GM12878 (cell line): ENCODE measurements around the gene PRKG1. TPM values are rescaled to one million over a fixed set of nuclear protein-coding genes. Genes with fewer than 3 reads are reported as not detected.

Source experiments
- ATAC-seq: fragments of 200-7000 bp; cut with Tn5 transposase; 3 replicates; pipeline ENCODE4 v1.9.1; 2020; ENCODE audit warnings: mild to moderate bottlenecking, moderate library complexity
- BruUV-seq: library from RNA; stranded (reverse); fragments of 400-500 nt; replicated peaks from 2 replicates; lab custom pipeline; 2021; lab: Mats Ljungman, UMichigan
- CTCF ChIA-PET: fragments of 300-600 bp; sonication (Branson Sonifier 250); formaldehyde crosslinking; extraction: SDS; loops from one replicate; lab custom pipeline; 2021; ENCODE audit warnings: inconsistent platforms; lab: Yijun Ruan, JAX
- POLR2A ChIA-PET: fragments of 350-600 bp; formaldehyde crosslinking; extraction: SDS; loops from one replicate; lab custom pipeline; 2021; ENCODE audit warnings: inconsistent platforms; lab: Charles Lee
- RAD21 ChIA-PET: fragments of 300-600 bp; sonication (Branson Sonifier 250); formaldehyde crosslinking; loops from one replicate; lab custom pipeline; 2023; ENCODE audit warnings: antibody characterized with exemption; ENCODE audit not compliant: unreplicated experiment; lab: Charles Lee
- SMC1A ChIA-PET: fragments of 300-600 bp; sonication (Branson Sonifier 250); formaldehyde crosslinking; loops from one replicate; lab custom pipeline; 2023; ENCODE audit not compliant: unreplicated experiment, uncharacterized antibody; lab: Charles Lee
- DNase-seq: peaks from one replicate; pipeline ENCODE4 v3.0.0-alpha.2; 2011; ENCODE audit warnings: low read depth, low spot score
- FAIRE-seq: peaks from 3 replicates; lab custom pipeline; 2011; peaks lifted over from hg19 to GRCh38; lab: Jason Lieb, UNC
- H2AFZ ChIP-seq: 2 replicates; pipeline ENCODE4 v1.6.0; 2011; ENCODE audit warnings: low read depth, low read length, control low read depth; ENCODE audit not compliant: control insufficient read depth
- H3K27ac ChIP-seq: 2 replicates; pipeline ENCODE4 v1.5.1; 2011; ENCODE audit warnings: control low read depth; ENCODE audit not compliant: control insufficient read depth, insufficient read depth
- H3K27me3 ChIP-seq, 2 experiments: replicated peaks in 1 of 2; 2 replicates each; pipeline versions ENCODE4 v1.6.0 to v1.6.1; 2011; ENCODE audit warnings: low read length in 1 of 2; ENCODE audit not compliant: control insufficient read depth in 2 of 2, insufficient read depth in 2 of 2
- H3K36me3 ChIP-seq, 2 experiments: 2 replicates each; pipeline ENCODE4 v1.5.1; 2011; ENCODE audit warnings: low read length in 1 of 2; ENCODE audit not compliant: control insufficient read depth in 2 of 2, insufficient read depth in 2 of 2
- H3K4me1 ChIP-seq: 2 replicates; pipeline ENCODE4 v1.6.1; 2011; ENCODE audit warnings: mild to moderate bottlenecking, low read length, moderate library complexity, mixed read lengths; ENCODE audit not compliant: control insufficient read depth, insufficient read depth
- H3K4me2 ChIP-seq: 2 replicates; pipeline ENCODE4 v1.6.0; 2011; ENCODE audit warnings: control low read depth; ENCODE audit not compliant: control insufficient read depth, insufficient read depth
- H3K4me3 ChIP-seq: fragments of 200-600 bp; sonication (generic); 2 replicates; pipeline ENCODE4 v1.5.1; 2016
- H3K79me2 ChIP-seq: 2 replicates; pipeline ENCODE4 v1.6.0; 2011; ENCODE audit warnings: low read length; ENCODE audit not compliant: control insufficient read depth, insufficient read depth
- H3K9ac ChIP-seq: 2 replicates; pipeline ENCODE4 v1.8.0; 2011; ENCODE audit warnings: low read length, control low read depth, mixed read lengths; ENCODE audit not compliant: control insufficient read depth, insufficient read depth
- H3K9me3 ChIP-seq: replicated peaks from 3 replicates; pipeline ENCODE4 v1.5.1; 2011; ENCODE audit warnings: mild to moderate bottlenecking, low read length; ENCODE audit not compliant: control insufficient read depth, insufficient read depth
- H4K20me1 ChIP-seq: 2 replicates; pipeline ENCODE4 v1.6.0; 2011; ENCODE audit not compliant: control insufficient read depth, insufficient read depth
- BRCA1 ChIP-seq: IDR thresholded peaks from 2 replicates; pipeline ENCODE4 v1.6.1; 2011; ENCODE audit warnings: low read depth, low read length, improper control_type of control experiment
- CEBPZ ChIP-seq: fragments of 150-350 bp; IDR thresholded peaks from 2 replicates; pipeline ENCODE4 v1.6.1; 2016; ENCODE audit warnings: low read depth, low read length
- CHD1 ChIP-seq: IDR thresholded peaks from 2 replicates; pipeline ENCODE4 v1.6.1; 2012; ENCODE audit warnings: low read depth, low read length, improper control_type of control experiment
- CHD4 ChIP-seq: fragments of 200-600 bp; sonication (generic); IDR thresholded peaks from 2 replicates; pipeline ENCODE4 v1.6.1; 2016; ENCODE audit warnings: mild to moderate bottlenecking
- CUX1 ChIP-seq: IDR thresholded peaks from 2 replicates; pipeline ENCODE4 v1.6.1; 2012; ENCODE audit warnings: improper control_type of control experiment, low read depth, low read length; ENCODE audit not compliant: insufficient replicate concordance
- HDGF ChIP-seq: fragments of 450-650 bp; IDR thresholded peaks from 2 replicates; pipeline ENCODE4 v1.6.1; 2016; ENCODE audit warnings: antibody characterized with exemption
- SPI1 ChIP-seq: IDR thresholded peaks from 2 replicates; pipeline ENCODE4 v1.6.1; 2011; ENCODE audit warnings: low read depth, mild to moderate bottlenecking, low read length, moderate library complexity, borderline replicate concordance; ENCODE audit not compliant: insufficient read depth
- SREBF2 ChIP-seq: IDR thresholded peaks from 2 replicates; pipeline ENCODE4 v1.6.1; 2012; ENCODE audit warnings: mild to moderate bottlenecking, low read length
- ZNF24 ChIP-seq: fragments of 450-650 bp; IDR thresholded peaks from 2 replicates; pipeline ENCODE4 v1.6.1; 2017; ENCODE audit warnings: antibody characterized with exemption, mild to moderate bottlenecking
- WGBS: methylation state at CpG from one replicate; pipeline ENCODE4 v1.1.6; 2016; ENCODE audit warnings: low lambda C conversion rate; ENCODE audit not compliant: insufficient replicate concordance, insufficient coverage; ENCODE audit errors: missing lambda C conversion rate; 5-methylcytosine and 5-hydroxymethylcytosine counted together
- in situ Hi-C: fragments of 300-500 bp; cut with MboI; formaldehyde crosslinking; loops from 9 replicates; pipeline ENCODE4 v1.14.3; 2018; ENCODE audit warnings: mixed read lengths
- intact Hi-C: fragments of 100-400 bp; cut with micrococcal nuclease; formaldehyde crosslinking; loops from one replicate; pipeline ENCODE4 v1.14.2; 2022; ENCODE audit not compliant: unreplicated experiment
- polyA plus RNA-seq, 11 experiments: library from polyadenylated mRNA; depleted of rRNA in 4 of 11; unstranded in 6 of 11; stranded (reverse) in 5 of 11; fragments of >200 nt; fragmentation: Nextera tagmentation in 4 of 11; fragmentation: Illumina TruSeq in 1 of 11; extraction: Ambion mirVana in 4 of 11; extraction: Trizol in 1 of 11; gene quantifications; 1 replicate in 1 of 11; 2 replicates in 10 of 11; pipeline versions ENCODE4 v1.2.1 to v1.2.3, GENCODE V29; 2011 to 2016; ENCODE audit warnings: inconsistent platforms in 2 of 11, missing spikeins in 2 of 11, low read depth in 1 of 11
- total RNA-seq, 4 experiments: library from RNA; depleted of rRNA in 3 of 4; stranded (reverse); fragments of >200 nt in 3 of 4; fragmentation: Illumina TruSeq in 1 of 4; extraction: Trizol in 1 of 4; gene quantifications; 2 replicates each; pipeline versions ENCODE4 v1.2.1 to v1.2.3, GENCODE V29; 2013 to 2021

PRKG1 gene
- total and polyA plus RNA-seq, 10 of the 15 experiments (the other 5 are each of a cell fraction or from before 2014, with no cell fraction given) = 0.04 to 0.05 TPM; not detected in 8

DNA sequence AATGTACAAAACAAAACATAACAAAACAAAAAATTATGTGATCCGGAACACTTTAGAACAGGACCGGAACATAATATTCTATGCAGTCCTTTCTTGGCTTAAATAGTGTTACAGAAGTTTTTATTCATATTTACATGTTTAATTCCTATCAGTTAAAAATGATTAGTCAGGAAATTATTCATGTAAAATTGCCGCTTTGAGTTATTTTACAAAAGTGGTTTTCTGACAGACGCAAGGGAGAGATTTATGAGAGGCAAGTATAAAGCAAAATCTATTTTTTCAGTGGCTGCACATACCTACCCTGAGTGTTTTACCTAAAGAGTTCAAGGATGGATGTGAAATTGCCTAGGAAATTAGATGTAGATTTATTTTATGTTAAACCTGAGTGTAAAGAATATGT lies 1009.1 kb downstream of the PRKG1 start:
- H2AFZ ChIP-seq = no peak overlapping the region
- H3K4me2 ChIP-seq = no peak overlapping the region
- FAIRE-seq = no peak
- ChIA-PET POLR2A (no interaction called here), CTCF (no interaction called here), RAD21 (no interaction called here), SMC1A (no interaction called here)
- WGBS = 55% methylated on average over 4 of the region's 4 CpGs
- H3K9me3 ChIP-seq = no peaks in the 10 kb centered on the region
- H3K36me3 ChIP-seq = no peaks in the 10 kb centered on the region
- no peaks in the 10 kb centered on the region for H3K4me1 ChIP-seq
- no peak overlapping the region for H3K9ac ChIP-seq
- BruUV-seq = no TSS peak
- DNase-seq = no peak
- intact Hi-C loops (no loop called here), in situ Hi-C loops (no loop called here)
- no peaks in the 10 kb centered on the region for H4K20me1 ChIP-seq
- no peak for ATAC-seq
- TF ChIP-seq CEBPZ = no peak
- no peak for TF ChIP-seq CUX1
- no peak for TF ChIP-seq HDGF
- TF ChIP-seq BRCA1 = no peak
- no peak for TF ChIP-seq CHD1
- TF ChIP-seq SREBF2 = no peak
- TF ChIP-seq CHD4 = no peak
- TF ChIP-seq SPI1 = no peak
- TF ChIP-seq ZNF24 = no peak
- no peak overlapping the region for H3K27ac ChIP-seq
- H3K4me3 ChIP-seq = no peak overlapping the region
- H3K79me2 ChIP-seq = no peaks in the 10 kb centered on the region
- no peaks in the 10 kb centered on the region for H3K27me3 ChIP-seq
